ENCODE data around the gene DIAPH1.
A peak's percentile ranks its signal among the peaks of the same experiment; 100 is the strongest.

Gene DIAPH1

GRCh38 chr5:141477815-141478214 is 141.0 kb downstream of the DIAPH1 start:
- TF ChIP-seq CTCF (IDR thresholded peaks at IDR 0.05; ENCODE audit: unreplicated experiment in 3 of 3): no peak
- peaks cover 48% of the 10 kb centered on the region for H3K9me3 Mint-ChIP-seq
- peaks cover 29% of the 10 kb centered on the region for H3K4me1 Mint-ChIP-seq
- peaks cover 69% of the 10 kb centered on the region for H3K36me3 Mint-ChIP-seq (ENCODE audit: low read depth)
- H3K27ac Mint-ChIP-seq: no peak overlapping the region
- H3K4me3 Mint-ChIP-seq: peak overlapping the region; percentile 98 to 99 (median 98)
- no peaks in the 10 kb centered on the region for H3K27me3 Mint-ChIP-seq (ENCODE audit: low read depth)

- H3K4me1 Mint-ChIP-seq: peaks cover 23% of the 10 kb centered on the region
- H3K9me3 Mint-ChIP-seq: peaks cover 44% of the 10 kb centered on the region
- peak overlapping the region; percentile 98 to 99 (median 98) for H3K4me3 Mint-ChIP-seq
- no peaks in the 10 kb centered on the region for H3K27me3 Mint-ChIP-seq (ENCODE audit: low read depth)
- H3K36me3 Mint-ChIP-seq (ENCODE audit: low read depth): peaks cover 64% of the 10 kb centered on the region
- no peak for TF ChIP-seq CTCF (IDR thresholded peaks at IDR 0.05; ENCODE audit: unreplicated experiment in 3 of 3)
- H3K27ac Mint-ChIP-seq: no peak overlapping the region
Observed at GRCh38 chr5:141477044-141477575, 141.7 kb downstream of the DIAPH1 start.

GRCh38 chr5:141476132-141476911 is 142.5 kb downstream of the DIAPH1 start:
- Mint-ChIP-seq H3K27me3 (ENCODE audit: low read depth) (no peaks in the 10 kb centered on the region), H3K27ac (peak overlapping the region; percentile 95 to 98 (median 97)), H3K9me3 (peaks cover 43% of the 10 kb centered on the region), H3K36me3 (ENCODE audit: low read depth) (peaks cover 69% of the 10 kb centered on the region), H3K4me1 (peaks cover 23% of the 10 kb centered on the region), H3K4me3 (peak overlapping the region; percentile 98 to 99 (median 98))
- TF ChIP-seq CTCF (IDR thresholded peaks at IDR 0.05; ENCODE audit: unreplicated experiment in 3 of 3): no peak

GRCh38 chr5:141475625-141476131 is 143.1 kb downstream of the DIAPH1 start, which contains the start of gene PCDHGC3:
Gene PCDHGC3 (plus strand): TSS chr5:141475966. CDS start chr5:141476117, 151 bp downstream.
- TF ChIP-seq CTCF (IDR thresholded peaks at IDR 0.05; ENCODE audit: unreplicated experiment in 3 of 3): peak in 1 of 3 experiments; percentile 33
- Mint-ChIP-seq H3K27ac (peak within 1 kb of the TSS; percentile 95 to 98 (median 97)), H3K4me3 (peak within 1 kb of the TSS; percentile 98 to 99 (median 98)), H3K9me3 (peaks cover 43% of the 10 kb centered on the region), H3K27me3 (ENCODE audit: low read depth) (no peaks in the 10 kb centered on the region), H3K36me3 (ENCODE audit: low read depth) (peaks cover 65% of the 10 kb centered on the region), H3K4me1 (peaks cover 23% of the 10 kb centered on the region)

GRCh38 chr5:141465351-141465750 is 153.4 kb downstream of the DIAPH1 start:
- peaks cover 27% of the 10 kb centered on the region for H3K9me3 Mint-ChIP-seq
- peaks cover 43% of the 10 kb centered on the region for H3K36me3 Mint-ChIP-seq (ENCODE audit: low read depth)
- TF ChIP-seq CTCF (IDR thresholded peaks at IDR 0.05; ENCODE audit: unreplicated experiment in 3 of 3): no peak

More at GRCh38 chr5:141465351-141465750, 153.4 kb downstream of the DIAPH1 start:
- no peaks in the 10 kb centered on the region for H3K4me1 Mint-ChIP-seq
- no peak overlapping the region for H3K27ac Mint-ChIP-seq
- no peak overlapping the region for H3K4me3 Mint-ChIP-seq
- no peaks in the 10 kb centered on the region for H3K27me3 Mint-ChIP-seq (ENCODE audit: low read depth)

Data from nephron (organoid).